Measurements from ENCODE around the gene ANKRD33B. TPM values are rescaled to one million over a fixed set of nuclear protein-coding genes. Genes with fewer than 3 reads are reported as not detected.
A peak's percentile ranks its signal among the peaks of the same experiment; 100 is the strongest.

Gene ANKRD33B
- total and polyA plus RNA-seq, 10 donors: 2.0 to 37.8 (median 24.6) TPM

- DNase-seq: no peak
- intact Hi-C loops (cut with DNase I; ENCODE audit: low total_unique reads): no loop called here
- H3K27me3 ChIP-seq (replicated peaks in 1 of 7): peaks cover 0 to 25% (median 0%) of the 10 kb centered on the region in 7 donors
- WGBS, 5 donors: 78 to 92% (median 85%) methylated on average over 7 of the region's 7 CpGs
- peaks cover 24 to 71% (median 52%) of the 10 kb centered on the region in 6 donors for H3K4me1 ChIP-seq
- no peaks in the 10 kb centered on the region for H3K36me3 ChIP-seq
- TF ChIP-seq POLR2A (IDR thresholded peaks at IDR 0.05): no peak
- TF ChIP-seq CTCF (IDR thresholded peaks at IDR 0.05 in 8 of 11, conservative IDR thresholded peaks at IDR 0.05 in 3 of 11): no peak
- TF ChIP-seq POLR2AphosphoS5 (IDR thresholded peaks at IDR 0.05): no peak
- H3K27ac ChIP-seq: no peak overlapping the region
- H3K9me3 ChIP-seq: no peaks in the 10 kb centered on the region
- no peak overlapping the region for H3K4me3 ChIP-seq
Measured at GRCh38 chr5:10559871-10560270, 4.0 kb upstream of the ANKRD33B start.

GRCh38 chr5:10562201-10563109 lies 1.4 kb upstream of the ANKRD33B start:
- no peak for TF ChIP-seq CTCF (IDR thresholded peaks at IDR 0.05 in 8 of 11, conservative IDR thresholded peaks at IDR 0.05 in 3 of 11)
- no peak for TF ChIP-seq POLR2AphosphoS5 (IDR thresholded peaks at IDR 0.05)
- no peak for TF ChIP-seq POLR2A (IDR thresholded peaks at IDR 0.05)
- Histone ChIP-seq H3K4me1 (peaks cover 24 to 71% (median 59%) of the 10 kb centered on the region in 6 donors), H3K36me3 (no peaks in the 10 kb centered on the region), H3K4me3 (peak overlapping the region in 6 of 8 donors; percentile 64 to 86 (median 76)), H3K9me3 (no peaks in the 10 kb centered on the region), H3K27ac (peak overlapping the region in 5 of 8 donors; percentile 89 to 93 (median 90)), H3K27me3 (replicated peaks in 1 of 7) (peaks cover 0 to 37% (median 0%) of the 10 kb centered on the region in 7 donors)
- WGBS, 5 donors: 50 to 60% (median 57%) methylated on average over 37 to 45 of the region's 45 CpGs
- DNase-seq: peak; percentile 88
- intact Hi-C loops (cut with DNase I; ENCODE audit: low total_unique reads): no loop called here

GRCh38 chr5:10563110-10563944 lies 543 bp upstream of the ANKRD33B start:
- intact Hi-C loops (cut with DNase I; ENCODE audit: low total_unique reads): no loop called here
- WGBS, 5 donors: 2 to 16% (median 7%) methylated on average over 18 to 76 of the region's 76 CpGs
- TF ChIP-seq CTCF (IDR thresholded peaks at IDR 0.05 in 8 of 11, conservative IDR thresholded peaks at IDR 0.05 in 3 of 11) (no peak), POLR2AphosphoS5 (IDR thresholded peaks at IDR 0.05) (peak in 2 of 3 donors; percentile 31 to 60), POLR2A (IDR thresholded peaks at IDR 0.05) (no peak)
- peaks cover 25 to 71% (median 61%) of the 10 kb centered on the region in 6 donors for H3K4me1 ChIP-seq
- no peaks in the 10 kb centered on the region for H3K36me3 ChIP-seq
- H3K27me3 ChIP-seq (replicated peaks in 1 of 7): peaks cover 0 to 37% (median 0%) of the 10 kb centered on the region in 7 donors
- DNase-seq: peak; percentile 91
- peak overlapping the region; percentile 83 to 93 (median 90) for H3K27ac ChIP-seq
- H3K4me3 ChIP-seq: peak overlapping the region; percentile 64 to 86 (median 75)
- H3K9me3 ChIP-seq: no peaks in the 10 kb centered on the region
